GM23338 (cell line): ENCODE data around the gene MDM2.

Source experiments
- CTCF ChIP-seq, 2 experiments: fragments of 200-600 bp in 1 of 2; sonication (generic) in 1 of 2; conservative IDR thresholded peaks; 2 replicates each; pipeline versions ENCODE4 v1.5.1 to v1.6.1; 2016 to 2017; ENCODE audit warnings: antibody characterized with exemption in 2 of 2, low read depth in 2 of 2, mild to moderate bottlenecking in 2 of 2, moderate library complexity in 1 of 2
- POLR2AphosphoS5 ChIP-seq: IDR thresholded peaks from 2 replicates; pipeline ENCODE4 v1.6.1; 2016; ENCODE audit warnings: antibody characterized with exemption, low read depth

DNA sequence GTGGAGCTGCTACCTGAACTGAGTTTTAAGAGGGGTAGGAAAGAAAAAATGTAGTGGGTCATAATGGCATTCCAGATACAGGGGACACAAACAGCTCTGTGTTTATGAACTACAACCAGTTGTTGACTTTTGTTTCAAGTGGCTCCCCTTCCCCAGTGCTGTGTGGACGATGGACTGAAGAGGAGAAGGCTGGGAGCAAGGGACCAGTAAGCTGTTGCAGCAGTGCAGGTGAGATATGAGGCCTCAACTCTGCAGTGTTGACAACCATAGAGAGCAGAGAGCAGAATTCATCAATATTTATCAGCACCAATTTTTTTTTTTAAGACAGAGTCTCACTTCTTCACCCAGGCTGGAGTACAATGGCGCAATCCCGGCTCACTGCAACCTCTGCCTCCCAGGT lies 46.6 kb downstream of the MDM2 start:
- TF ChIP-seq POLR2AphosphoS5 = no peak
- TF ChIP-seq CTCF (conservative IDR thresholded peaks at IDR 0.05; ENCODE audit: low read depth in 2 of 2) = no peak
